ENCODE measurements around the gene ZBTB4. TPM values are rescaled to one million over a fixed set of nuclear protein-coding genes. Genes with fewer than 3 reads are reported as not detected.

ZBTB4 gene
- total RNA-seq, 1 donor from 2014 or later: 63.4 TPM

- Histone ChIP-seq H3K9me3 (replicated peaks) (no peaks in the 10 kb centered on the region), H3K36me3 (peaks cover 100% of the 10 kb centered on the region), H3K4me1 (peaks cover 17% of the 10 kb centered on the region), H3K4me3 (no peak overlapping the region), H3K27me3 (ENCODE audit: low read depth) (no peaks in the 10 kb centered on the region), H3K27ac (replicated peaks) (no peak overlapping the region)
- no peak for TF ChIP-seq CTCF (IDR thresholded peaks at IDR 0.05; ENCODE audit: borderline replicate concordance)
- intact Hi-C loops (cut with micrococcal nuclease): no loop called here
- DNase-seq: no peak
These were observed 22.3 kb upstream of the ZBTB4 start for GRCh38 chr17:7501729-7502128.

- no peak overlapping the region for H3K4me3 ChIP-seq
- H3K9me3 ChIP-seq (replicated peaks): no peaks in the 10 kb centered on the region
- H3K4me1 ChIP-seq: peaks cover 32% of the 10 kb centered on the region
- no peak overlapping the region for H3K27ac ChIP-seq (replicated peaks)
- intact Hi-C loops (cut with micrococcal nuclease): no loop called here
- TF ChIP-seq CTCF (IDR thresholded peaks at IDR 0.05; ENCODE audit: borderline replicate concordance): no peak
- no peaks in the 10 kb centered on the region for H3K27me3 ChIP-seq (ENCODE audit: low read depth)
- no peak for DNase-seq
- H3K36me3 ChIP-seq: peaks cover 83% of the 10 kb centered on the region
These were observed 19.7 kb upstream of the ZBTB4 start for GRCh38 chr17:7499161-7499560.

GRCh38 chr17:7497636-7498035, 18.2 kb upstream of the ZBTB4 start:
- DNase-seq: no peak
- Histone ChIP-seq H3K4me1 (peaks cover 47% of the 10 kb centered on the region), H3K27ac (replicated peaks) (peak overlapping the region; percentile 83), H3K9me3 (replicated peaks) (no peaks in the 10 kb centered on the region), H3K4me3 (no peak overlapping the region), H3K36me3 (peaks cover 68% of the 10 kb centered on the region), H3K27me3 (ENCODE audit: low read depth) (no peaks in the 10 kb centered on the region)
- TF ChIP-seq CTCF (IDR thresholded peaks at IDR 0.05; ENCODE audit: borderline replicate concordance): no peak
- intact Hi-C loops (cut with micrococcal nuclease): no loop called here

- Histone ChIP-seq H3K27me3 (ENCODE audit: low read depth) (no peaks in the 10 kb centered on the region), H3K36me3 (peaks cover 64% of the 10 kb centered on the region), H3K27ac (replicated peaks) (peak overlapping the region; percentile 83), H3K4me3 (peak overlapping the region; percentile 35), H3K9me3 (replicated peaks) (no peaks in the 10 kb centered on the region), H3K4me1 (peaks cover 50% of the 10 kb centered on the region)
- DNase-seq: no peak
- TF ChIP-seq CTCF (IDR thresholded peaks at IDR 0.05; ENCODE audit: borderline replicate concordance): no peak
- intact Hi-C loops (cut with micrococcal nuclease): no loop called here
These were observed 17.8 kb upstream of the ZBTB4 start for GRCh38 chr17:7497228-7497627.

GRCh38 chr17:7496470-7497183, 17.2 kb upstream of the ZBTB4 start:
- Histone ChIP-seq H3K36me3 (peaks cover 58% of the 10 kb centered on the region), H3K4me1 (peaks cover 56% of the 10 kb centered on the region), H3K9me3 (replicated peaks) (no peaks in the 10 kb centered on the region), H3K4me3 (peak overlapping the region; percentile 35), H3K27me3 (ENCODE audit: low read depth) (no peaks in the 10 kb centered on the region), H3K27ac (replicated peaks) (peak overlapping the region; percentile 83)
- intact Hi-C loops (cut with micrococcal nuclease): no loop called here
- DNase-seq: no peak
- no peak for TF ChIP-seq CTCF (IDR thresholded peaks at IDR 0.05; ENCODE audit: borderline replicate concordance)

Data from left ventricle myocardium inferior (tissue), 1 donor.